ENCODE data around the gene SMIM12. TPM values are rescaled to one million over a fixed set of nuclear protein-coding genes. Genes with fewer than 3 reads are reported as not detected.

Gene SMIM12
- polyA plus RNA-seq, 3 donors, result 31.8 to 121 (median 93.7) TPM

DNA sequence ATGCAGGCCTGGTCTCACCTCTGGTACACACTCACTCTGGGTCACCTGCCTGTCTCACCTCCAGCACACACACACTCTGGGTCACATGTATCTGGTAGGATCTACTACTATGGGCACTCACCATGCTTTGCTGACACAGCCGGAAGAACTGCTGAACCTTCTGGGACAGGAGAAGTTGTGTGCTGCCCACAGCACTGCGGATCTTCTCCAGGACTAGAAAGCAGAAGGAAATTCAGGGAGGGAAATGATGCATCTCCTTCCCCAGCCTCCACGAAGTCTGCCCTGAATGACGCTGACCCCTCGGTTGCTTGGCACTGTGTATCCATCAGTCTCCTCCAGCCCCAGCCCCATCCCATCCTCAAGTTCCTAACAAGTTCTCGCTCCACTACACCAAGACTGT lies 7.9 kb upstream of the SMIM12 start:
- 17% methylated on average over 6 of the region's 6 CpGs for WGBS (ENCODE audit: insufficient coverage)
- peak; percentile 59 to 71 (median 66) for DNase-seq
- Histone ChIP-seq H3K36me3 (replicated peaks in 1 of 2; ENCODE audit: control insufficient read depth in 1 of 2, insufficient read depth in 2 of 2, low read length in 2 of 2) (no peaks in the 10 kb centered on the region), H3K9ac (ENCODE audit: insufficient read depth, low read length, poor library complexity, severe bottlenecking) (no peak overlapping the region), H3K27me3 (ENCODE audit: control insufficient read depth in 2 of 2, insufficient read depth in 2 of 2, low read length in 2 of 2) (peaks cover 2 to 9% of the 10 kb centered on the region in 2 donors), H3K27ac (ENCODE audit: low read depth in 1 of 2, low read length in 2 of 2) (peak overlapping the region; percentile 20 to 32), H3K9me3 (replicated peaks in 1 of 2; ENCODE audit: control insufficient read depth in 1 of 2, insufficient read depth in 1 of 2, low read length in 2 of 2) (no peaks in the 10 kb centered on the region), H2AFZ (ENCODE audit: insufficient read depth, low read depth, low read length, poor library complexity, severe bottlenecking) (no peak overlapping the region), H4K20me1 (ENCODE audit: insufficient read depth, low read length) (no peaks in the 10 kb centered on the region), H3K4me3 (replicated peaks in 1 of 3; ENCODE audit: low read depth in 2 of 3, low read length in 3 of 3) (peak overlapping the region in 1 of 3 experiments; percentile 86), H3K4me2 (replicated peaks; ENCODE audit: extremely low read depth, low read length, poor library complexity, severe bottlenecking) (peak overlapping the region; percentile 93), H3K4me1 (ENCODE audit: control insufficient read depth in 1 of 2, insufficient read depth in 2 of 2, low read length in 2 of 2) (peaks cover 29 to 32% of the 10 kb centered on the region in 2 donors), H3K79me2 (ENCODE audit: insufficient read depth, low read length) (no peaks in the 10 kb centered on the region)
- peak overlapping the region in 6 of 7 donors; percentile 2 to 83 (median 76) for H3K27ac Mint-ChIP-seq
- H3K36me3 Mint-ChIP-seq, result no peaks in the 10 kb centered on the region
- intact Hi-C loops (cut with micrococcal nuclease), result loop anchor here in 1 of 2 donors (10.0 kb wide), 1 partner anchor 327 kb away; the partner anchor contains the start of gene SFPQ
- peaks cover 10 to 27% (median 27%) of the 10 kb centered on the region in 3 donors for H3K27me3 Mint-ChIP-seq (ENCODE audit: low read depth in 3 of 3)
- peak overlapping the region; percentile 67 to 83 for H3K4me3 Mint-ChIP-seq
- TF ChIP-seq, protein P1, sequence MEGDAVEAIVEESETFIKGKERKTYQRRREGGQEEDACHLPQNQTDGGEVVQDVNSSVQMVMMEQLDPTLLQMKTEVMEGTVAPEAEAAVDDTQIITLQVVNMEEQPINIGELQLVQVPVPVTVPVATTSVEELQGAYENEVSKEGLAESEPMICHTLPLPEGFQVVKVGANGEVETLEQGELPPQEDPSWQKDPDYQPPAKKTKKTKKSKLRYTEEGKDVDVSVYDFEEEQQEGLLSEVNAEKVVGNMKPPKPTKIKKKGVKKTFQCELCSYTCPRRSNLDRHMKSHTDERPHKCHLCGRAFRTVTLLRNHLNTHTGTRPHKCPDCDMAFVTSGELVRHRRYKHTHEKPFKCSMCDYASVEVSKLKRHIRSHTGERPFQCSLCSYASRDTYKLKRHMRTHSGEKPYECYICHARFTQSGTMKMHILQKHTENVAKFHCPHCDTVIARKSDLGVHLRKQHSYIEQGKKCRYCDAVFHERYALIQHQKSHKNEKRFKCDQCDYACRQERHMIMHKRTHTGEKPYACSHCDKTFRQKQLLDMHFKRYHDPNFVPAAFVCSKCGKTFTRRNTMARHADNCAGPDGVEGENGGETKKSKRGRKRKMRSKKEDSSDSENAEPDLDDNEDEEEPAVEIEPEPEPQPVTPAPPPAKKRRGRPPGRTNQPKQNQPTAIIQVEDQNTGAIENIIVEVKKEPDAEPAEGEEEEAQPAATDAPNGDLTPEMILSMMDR (IDR thresholded peaks at IDR 0.05), result no peak
- no peaks in the 10 kb centered on the region for H3K9me3 Mint-ChIP-seq
- H3K4me1 Mint-ChIP-seq, result peaks cover 21% of the 10 kb centered on the region

DNA sequence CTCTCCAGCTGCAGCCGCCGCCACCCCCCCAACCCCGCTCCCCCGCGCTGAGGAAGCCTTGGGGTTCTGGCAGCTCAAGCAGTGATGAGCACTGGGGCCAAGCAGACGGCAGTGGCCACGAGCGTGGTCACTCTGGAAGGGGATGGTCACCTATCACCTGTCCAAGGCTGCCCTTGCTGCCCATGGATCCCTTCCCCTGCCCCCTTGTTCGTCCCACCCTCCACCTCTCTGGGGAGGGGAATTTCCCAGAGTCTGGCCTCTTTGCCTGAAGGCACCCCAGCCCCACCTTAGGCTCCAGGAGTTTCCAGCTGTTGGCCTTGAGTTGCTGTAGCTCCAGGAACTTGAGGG lies 7.2 kb upstream of the SMIM12 start:
- H3K36me3 ChIP-seq (replicated peaks in 1 of 2; ENCODE audit: control insufficient read depth in 1 of 2, insufficient read depth in 2 of 2, low read length in 2 of 2), result no peaks in the 10 kb centered on the region
- H3K4me3 ChIP-seq (replicated peaks in 1 of 3; ENCODE audit: low read depth in 2 of 3, low read length in 3 of 3), result peak overlapping the region; percentile 72 to 86 (median 85)
- no peaks in the 10 kb centered on the region for H4K20me1 ChIP-seq (ENCODE audit: insufficient read depth, low read length)
- H3K36me3 Mint-ChIP-seq, result no peaks in the 10 kb centered on the region
- WGBS (ENCODE audit: insufficient coverage), result 19% methylated on average over 6 of the region's 9 CpGs
- peaks cover 29 to 32% of the 10 kb centered on the region in 2 donors for H3K4me1 ChIP-seq (ENCODE audit: control insufficient read depth in 1 of 2, insufficient read depth in 2 of 2, low read length in 2 of 2)
- H3K9me3 Mint-ChIP-seq, result no peaks in the 10 kb centered on the region
- TF ChIP-seq, protein P1 (IDR thresholded peaks at IDR 0.05), result no peak
- H3K4me3 Mint-ChIP-seq, result peak overlapping the region; percentile 43 to 90
- H3K27me3 ChIP-seq (ENCODE audit: control insufficient read depth in 2 of 2, insufficient read depth in 2 of 2, low read length in 2 of 2), result peaks cover 0 to 7% of the 10 kb centered on the region in 2 donors
- no peaks in the 10 kb centered on the region for H3K9me3 ChIP-seq (replicated peaks in 1 of 2; ENCODE audit: control insufficient read depth in 1 of 2, insufficient read depth in 1 of 2, low read length in 2 of 2)
- no peak for DNase-seq
- intact Hi-C loops (cut with micrococcal nuclease), result loop anchor here in 1 of 2 donors (10.0 kb wide), 1 partner anchor 328 kb away; the partner anchor contains the start of gene SFPQ
- no peaks in the 10 kb centered on the region for H3K79me2 ChIP-seq (ENCODE audit: insufficient read depth, low read length)
- peaks cover 8 to 23% (median 22%) of the 10 kb centered on the region in 3 donors for H3K27me3 Mint-ChIP-seq (ENCODE audit: low read depth in 3 of 3)
- peak overlapping the region in 3 of 7 donors; percentile 32 to 83 (median 64) for H3K27ac Mint-ChIP-seq
- peak overlapping the region; percentile 97 for H2AFZ ChIP-seq (ENCODE audit: insufficient read depth, low read depth, low read length, poor library complexity, severe bottlenecking)
- H3K27ac ChIP-seq (ENCODE audit: low read depth in 1 of 2, low read length in 2 of 2), result peak overlapping the region in 1 of 2 donors; percentile 75
- peak overlapping the region; percentile 93 for H3K4me2 ChIP-seq (replicated peaks; ENCODE audit: extremely low read depth, low read length, poor library complexity, severe bottlenecking)
- peak overlapping the region; percentile 77 for H3K9ac ChIP-seq (ENCODE audit: insufficient read depth, low read length, poor library complexity, severe bottlenecking)
- H3K4me1 Mint-ChIP-seq, result peaks cover 21% of the 10 kb centered on the region
